Activated naive CD8-positive, alpha-beta T cell treated with anti-CD3 and anti-CD28 coated beads for 36 hours (primary cell): Measurements from ENCODE around the gene LRCOL1. TPM values are rescaled to one million over a fixed set of nuclear protein-coding genes. Genes with fewer than 3 reads are reported as not detected.
A peak's percentile ranks its signal among the peaks of the same experiment; 100 is the strongest.

Source experiments
- DNase-seq: peaks from one replicate; pipeline ENCODE4 v3.0.0; 2021
- H3K27ac Mint-ChIP-seq: one replicate; pipeline ENCODE4 v1.8.0; 2022; ENCODE audit warnings: mild to moderate bottlenecking, moderate library complexity, mixed read lengths
- H3K27me3 Mint-ChIP-seq: one replicate; pipeline ENCODE4 v1.8.0; 2022; ENCODE audit warnings: mild to moderate bottlenecking, mixed read lengths
- H3K36me3 Mint-ChIP-seq: one replicate; pipeline ENCODE4 v1.8.0; 2021; ENCODE audit warnings: mild to moderate bottlenecking, mixed read lengths
- H3K4me1 Mint-ChIP-seq: one replicate; pipeline ENCODE4 v1.8.0; 2021; ENCODE audit warnings: mixed read lengths
- H3K4me3 Mint-ChIP-seq: one replicate; pipeline ENCODE4 v1.8.0; 2022; ENCODE audit warnings: mild to moderate bottlenecking, moderate library complexity, mixed read lengths
- H3K9me3 Mint-ChIP-seq: one replicate; pipeline ENCODE4 v1.8.0; 2022; ENCODE audit warnings: mixed read lengths
- total RNA-seq, 2 experiments: library from RNA; stranded (reverse); gene quantifications; one replicate each; pipeline ENCODE4 v1.2.3, GENCODE V29; 2021

LRCOL1 gene
- total RNA-seq, 2 experiments from 2014 or later, result not detected

GRCh38 chr12:132641811-132642650 is 31.6 kb upstream of the LRCOL1 start:
- Mint-ChIP-seq H3K9me3 (no peaks in the 10 kb centered on the region), H3K27ac (no peak overlapping the region), H3K4me1 (peaks cover 3% of the 10 kb centered on the region), H3K36me3 (peaks cover 36% of the 10 kb centered on the region), H3K4me3 (no peak overlapping the region), H3K27me3 (no peaks in the 10 kb centered on the region)
- no peak for DNase-seq

- Mint-ChIP-seq H3K27ac (no peak overlapping the region), H3K4me1 (peaks cover 2% of the 10 kb centered on the region), H3K9me3 (no peaks in the 10 kb centered on the region), H3K36me3 (peaks cover 31% of the 10 kb centered on the region), H3K27me3 (no peaks in the 10 kb centered on the region), H3K4me3 (no peak overlapping the region)
- DNase-seq, result no peak
Observed at GRCh38 chr12:132640936-132641335, 30.6 kb upstream of the LRCOL1 start.

- no peak for DNase-seq
- Mint-ChIP-seq H3K4me3 (no peak overlapping the region), H3K27ac (no peak overlapping the region), H3K9me3 (no peaks in the 10 kb centered on the region), H3K4me1 (no peaks in the 10 kb centered on the region), H3K27me3 (no peaks in the 10 kb centered on the region), H3K36me3 (peaks cover 38% of the 10 kb centered on the region)
Observed at GRCh38 chr12:132639956-132640520, 29.7 kb upstream of the LRCOL1 start.

GRCh38 chr12:132638541-132639408 is 28.4 kb upstream of the LRCOL1 start:
- no peak overlapping the region for H3K27ac Mint-ChIP-seq
- no peak overlapping the region for H3K4me3 Mint-ChIP-seq
- no peaks in the 10 kb centered on the region for H3K9me3 Mint-ChIP-seq
- H3K4me1 Mint-ChIP-seq, result no peaks in the 10 kb centered on the region
- H3K27me3 Mint-ChIP-seq, result no peaks in the 10 kb centered on the region
- no peak for DNase-seq
- H3K36me3 Mint-ChIP-seq, result peaks cover 46% of the 10 kb centered on the region

DNA sequence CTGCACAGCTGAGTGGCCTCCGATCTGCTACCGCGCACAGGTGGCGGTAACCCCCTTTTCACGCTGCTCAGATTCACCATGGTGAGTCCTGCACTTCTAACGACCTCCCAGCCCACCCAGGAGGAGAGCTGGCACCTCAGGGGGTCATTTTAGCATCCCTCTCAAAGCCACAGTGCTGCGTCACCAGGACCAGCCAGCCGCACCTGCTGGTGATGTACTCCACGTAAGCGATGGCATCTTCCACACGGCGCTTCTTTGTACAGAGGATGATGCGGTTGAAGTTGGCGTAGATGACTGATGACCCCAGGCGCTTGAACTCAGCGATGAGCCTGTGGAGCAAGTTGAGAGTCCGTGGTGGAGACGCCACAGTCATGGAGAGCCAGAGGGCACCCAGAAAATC is 27.4 kb upstream of the LRCOL1 start:
- no peak overlapping the region for H3K27ac Mint-ChIP-seq
- peaks cover 46% of the 10 kb centered on the region for H3K36me3 Mint-ChIP-seq
- no peak for DNase-seq
- H3K9me3 Mint-ChIP-seq, result no peaks in the 10 kb centered on the region
- no peaks in the 10 kb centered on the region for H3K4me1 Mint-ChIP-seq
- H3K4me3 Mint-ChIP-seq, result no peak overlapping the region
- no peaks in the 10 kb centered on the region for H3K27me3 Mint-ChIP-seq

DNA sequence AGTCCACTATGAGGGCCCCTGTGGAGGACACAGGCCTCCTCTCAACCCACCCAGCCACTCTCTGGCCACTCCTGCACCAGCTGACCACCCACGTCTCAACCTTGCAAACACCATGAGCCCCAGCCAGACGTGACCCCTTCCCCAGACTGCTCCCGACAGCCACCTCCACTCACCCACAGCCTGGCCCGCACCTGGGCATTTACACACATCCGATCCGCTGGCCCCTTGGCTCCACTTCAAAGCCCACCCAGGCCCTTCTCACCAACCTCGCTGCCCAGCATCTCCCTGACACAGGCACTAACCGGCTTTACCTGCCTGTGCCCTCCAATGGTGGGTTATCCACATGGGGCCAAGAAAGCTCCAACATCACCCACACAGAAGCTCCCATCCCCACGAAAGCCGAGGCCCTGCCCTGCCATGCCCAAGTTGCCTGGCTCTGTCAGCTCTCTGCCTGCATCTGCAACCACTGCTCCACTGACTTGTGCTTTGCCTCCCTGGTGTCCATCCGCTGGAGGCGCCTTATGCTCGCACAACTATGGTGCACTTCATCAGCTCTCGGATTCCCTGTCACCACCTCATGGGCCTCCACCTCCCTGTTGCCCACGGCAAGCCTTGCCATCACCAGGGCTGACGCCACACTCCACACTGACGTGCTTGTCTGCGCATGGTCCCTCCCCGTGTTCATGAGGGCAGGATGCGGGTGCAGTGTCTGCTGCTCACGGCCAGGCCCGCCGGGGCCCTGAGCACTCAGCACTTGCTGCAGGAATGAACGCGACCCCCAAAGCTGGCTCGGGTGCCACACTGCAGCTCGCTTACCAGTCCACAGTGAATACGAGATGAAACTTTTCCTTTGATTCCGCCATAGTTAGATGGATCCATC is 24.9 kb upstream of the LRCOL1 start:
- Mint-ChIP-seq H3K9me3 (no peaks in the 10 kb centered on the region), H3K27ac (peak overlapping the region; percentile 19), H3K4me3 (no peak overlapping the region), H3K36me3 (peaks cover 49% of the 10 kb centered on the region), H3K27me3 (no peaks in the 10 kb centered on the region), H3K4me1 (no peaks in the 10 kb centered on the region)
- no peak for DNase-seq

GRCh38 chr12:132634411-132634990 is 24.1 kb upstream of the LRCOL1 start:
- no peak for DNase-seq
- Mint-ChIP-seq H3K27ac (no peak overlapping the region), H3K9me3 (no peaks in the 10 kb centered on the region), H3K4me1 (no peaks in the 10 kb centered on the region), H3K27me3 (no peaks in the 10 kb centered on the region), H3K36me3 (peaks cover 53% of the 10 kb centered on the region), H3K4me3 (no peak overlapping the region)

DNA sequence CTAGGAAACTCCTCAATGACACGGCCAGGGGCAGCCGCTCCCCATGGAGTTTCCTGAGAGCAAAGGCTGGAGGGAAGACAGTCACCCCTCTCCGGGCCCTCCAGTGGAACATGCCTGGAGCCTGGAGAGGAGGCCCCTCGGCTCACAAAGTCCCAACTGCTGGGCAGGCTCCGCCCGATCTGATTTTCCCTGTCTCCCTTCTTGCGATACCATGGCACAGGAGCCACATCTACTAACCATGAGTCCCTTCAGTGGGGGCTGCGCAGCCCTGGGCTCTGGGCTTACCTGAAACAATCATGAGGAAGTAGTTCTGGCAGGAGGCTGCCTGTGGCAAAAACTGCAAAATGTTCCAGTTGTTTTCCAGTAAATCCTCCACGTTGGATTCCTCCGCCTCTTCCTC is 23.5 kb upstream of the LRCOL1 start:
- peaks cover 53% of the 10 kb centered on the region for H3K36me3 Mint-ChIP-seq
- H3K9me3 Mint-ChIP-seq, result no peaks in the 10 kb centered on the region
- no peak overlapping the region for H3K27ac Mint-ChIP-seq
- no peaks in the 10 kb centered on the region for H3K27me3 Mint-ChIP-seq
- DNase-seq, result no peak
- H3K4me3 Mint-ChIP-seq, result no peak overlapping the region
- H3K4me1 Mint-ChIP-seq, result no peaks in the 10 kb centered on the region

DNA sequence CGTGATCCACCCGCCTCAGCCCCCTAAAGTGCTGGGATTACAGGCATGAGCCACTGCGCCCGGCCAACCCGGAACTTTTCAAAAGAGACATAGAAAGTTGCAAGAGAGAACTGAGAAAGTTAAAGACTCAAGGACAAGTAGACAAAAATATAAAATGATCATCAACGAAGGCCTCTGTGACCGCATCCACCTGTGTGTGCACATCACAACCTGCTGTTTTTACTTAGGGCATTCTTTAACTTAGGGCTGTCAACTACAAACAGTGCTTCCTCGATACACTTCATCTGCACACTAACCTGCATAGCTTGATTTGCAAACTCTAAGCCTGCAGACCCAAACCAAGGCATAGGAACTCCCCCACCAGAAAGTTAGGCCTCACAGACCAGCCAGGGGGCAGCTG is 23.0 kb upstream of the LRCOL1 start:
- Mint-ChIP-seq H3K9me3 (no peaks in the 10 kb centered on the region), H3K27me3 (no peaks in the 10 kb centered on the region), H3K36me3 (peaks cover 54% of the 10 kb centered on the region), H3K4me3 (no peak overlapping the region), H3K27ac (no peak overlapping the region), H3K4me1 (no peaks in the 10 kb centered on the region)
- DNase-seq, result no peak

- H3K9me3 Mint-ChIP-seq, result no peaks in the 10 kb centered on the region
- no peaks in the 10 kb centered on the region for H3K27me3 Mint-ChIP-seq
- peaks cover 49% of the 10 kb centered on the region for H3K36me3 Mint-ChIP-seq
- H3K4me3 Mint-ChIP-seq, result no peak overlapping the region
- no peak for DNase-seq
- no peaks in the 10 kb centered on the region for H3K4me1 Mint-ChIP-seq
- no peak overlapping the region for H3K27ac Mint-ChIP-seq
Observed at GRCh38 chr12:132632521-132633228, 22.3 kb upstream of the LRCOL1 start.

GRCh38 chr12:132631666-132632065 is 21.3 kb upstream of the LRCOL1 start:
- no peak for DNase-seq
- H3K9me3 Mint-ChIP-seq, result no peaks in the 10 kb centered on the region
- no peaks in the 10 kb centered on the region for H3K4me1 Mint-ChIP-seq
- H3K36me3 Mint-ChIP-seq, result peaks cover 49% of the 10 kb centered on the region
- H3K27me3 Mint-ChIP-seq, result no peaks in the 10 kb centered on the region
- H3K27ac Mint-ChIP-seq, result no peak overlapping the region
- no peak overlapping the region for H3K4me3 Mint-ChIP-seq

- Mint-ChIP-seq H3K27ac (no peak overlapping the region), H3K27me3 (no peaks in the 10 kb centered on the region), H3K4me3 (no peak overlapping the region), H3K9me3 (no peaks in the 10 kb centered on the region), H3K4me1 (no peaks in the 10 kb centered on the region), H3K36me3 (peaks cover 47% of the 10 kb centered on the region)
- no peak for DNase-seq
Observed at GRCh38 chr12:132630672-132631071, 20.3 kb upstream of the LRCOL1 start.

- H3K9me3 Mint-ChIP-seq, result no peaks in the 10 kb centered on the region
- no peaks in the 10 kb centered on the region for H3K4me1 Mint-ChIP-seq
- no peak overlapping the region for H3K4me3 Mint-ChIP-seq
- H3K27ac Mint-ChIP-seq, result no peak overlapping the region
- peaks cover 37% of the 10 kb centered on the region for H3K36me3 Mint-ChIP-seq
- no peaks in the 10 kb centered on the region for H3K27me3 Mint-ChIP-seq
- DNase-seq, result no peak
Observed at GRCh38 chr12:132629330-132629729, 18.9 kb upstream of the LRCOL1 start.
